GM18502 (cell line): ENCODE results near the gene MFNG.
"Not testable (repeated sequence)": the region's sequence is repeated elsewhere in the genome, so short reads cannot be mapped to it uniquely, and the experiment has no call there.

Source experiments
- ATAC-seq: cut with Tn5 transposase; IDR thresholded peaks from one replicate; pipeline ENCODE4 v1.9.1; 2021; ENCODE audit warnings: mild to moderate bottlenecking; ENCODE audit not compliant: unreplicated experiment, poor library complexity

The MFNG gene

DNA sequence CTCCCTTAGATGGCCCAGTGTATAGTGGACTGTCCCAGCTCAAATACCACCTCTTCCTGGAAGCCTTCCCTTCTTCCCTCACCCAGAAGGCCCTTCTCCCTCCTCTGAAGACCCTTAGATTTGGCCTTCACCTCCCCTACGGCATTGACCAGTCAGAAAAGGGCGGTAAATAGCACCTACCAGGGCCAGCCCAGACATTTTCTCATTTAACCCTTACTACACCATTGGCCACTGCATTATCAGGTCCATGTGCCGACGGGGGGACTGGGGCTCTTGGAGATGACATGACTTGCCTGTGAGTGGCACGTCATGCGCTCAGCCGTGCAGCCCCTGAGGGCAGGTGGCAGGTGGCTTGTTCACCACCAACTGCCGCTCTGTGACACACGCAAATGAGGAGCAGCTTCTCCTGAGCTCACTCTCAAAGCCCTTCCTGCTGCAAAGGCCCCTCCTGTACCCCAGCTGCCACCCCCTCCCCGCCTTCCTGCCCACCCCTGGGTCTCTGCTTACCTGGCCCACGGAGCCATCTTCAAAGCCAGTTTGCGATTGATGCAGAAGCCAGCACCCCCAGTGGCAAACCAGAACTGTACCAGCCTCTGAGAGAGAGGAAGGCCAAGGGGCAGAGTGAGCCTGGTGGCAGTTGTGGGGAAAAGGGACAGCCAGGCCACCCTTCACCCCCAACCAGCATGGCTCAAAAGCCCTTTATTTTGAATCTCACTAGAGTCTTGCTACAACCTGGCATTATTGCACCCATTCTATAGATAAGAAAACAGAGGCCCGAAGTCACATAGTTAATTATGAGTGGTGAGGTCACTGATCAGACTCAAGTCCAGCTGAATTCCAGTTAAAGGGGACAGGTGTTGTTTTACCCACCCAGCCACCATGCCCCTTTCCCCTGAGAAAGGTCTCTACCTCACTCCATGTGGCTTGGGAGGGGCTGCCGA is 9.5 kb downstream of the MFNG start:
- ATAC-seq = no peak

DNA sequence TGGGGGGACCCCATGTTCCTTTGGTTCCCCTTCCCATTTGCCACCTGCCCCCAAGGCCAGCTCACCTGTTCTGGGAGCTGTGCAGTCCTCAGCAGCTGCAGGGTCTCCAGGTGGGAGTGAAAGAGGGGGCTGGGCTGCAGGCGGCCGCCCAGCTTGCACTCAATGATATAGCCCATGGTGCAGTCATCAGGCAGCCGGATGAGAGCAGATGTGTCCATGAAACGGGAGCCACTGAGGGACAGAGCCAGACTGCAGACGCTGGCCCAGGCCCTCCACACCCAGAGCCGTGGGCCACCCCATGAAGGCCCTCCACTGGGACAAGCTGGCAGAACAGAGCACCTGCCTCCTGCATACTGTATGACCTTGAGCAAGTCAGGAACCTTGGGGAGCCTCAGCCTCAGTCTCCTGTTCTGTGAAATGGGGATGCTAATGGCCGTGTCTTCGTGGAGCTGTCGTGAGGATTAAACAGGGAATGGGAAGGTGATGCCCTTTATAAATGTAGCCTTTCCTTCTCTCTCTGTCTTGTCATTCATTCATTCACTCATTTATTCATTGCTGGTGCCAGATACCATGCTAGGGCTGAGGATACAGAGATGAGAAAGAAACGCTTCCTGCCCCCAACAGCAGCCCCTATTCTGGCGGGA is 11.6 kb downstream of the MFNG start:
- no peak for ATAC-seq

DNA sequence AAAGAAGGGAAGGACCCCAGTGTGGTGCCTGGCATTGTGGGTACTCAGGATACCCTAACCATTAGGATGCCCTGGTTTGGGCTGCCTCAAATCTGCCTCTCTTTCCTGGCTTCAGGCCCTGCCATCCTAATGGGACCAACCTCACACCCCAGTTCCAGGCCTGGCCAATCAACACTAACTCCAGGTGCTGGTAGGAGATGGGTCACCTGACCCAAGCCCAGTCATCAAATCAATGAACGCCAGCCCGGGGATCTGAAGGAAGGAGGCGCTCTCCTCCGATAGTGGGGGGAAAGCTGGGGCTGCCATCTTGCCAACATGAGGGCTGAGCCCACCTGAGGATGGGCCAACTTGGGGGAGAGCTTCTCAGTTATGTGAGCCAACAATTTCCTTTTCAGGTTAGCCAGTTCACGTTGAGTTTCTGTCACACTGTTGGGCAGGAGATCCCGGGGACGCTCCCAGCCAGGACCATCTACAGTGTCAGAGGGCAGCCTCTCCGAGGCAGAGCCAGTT is 12.7 kb downstream of the MFNG start:
- ATAC-seq = no peak

DNA sequence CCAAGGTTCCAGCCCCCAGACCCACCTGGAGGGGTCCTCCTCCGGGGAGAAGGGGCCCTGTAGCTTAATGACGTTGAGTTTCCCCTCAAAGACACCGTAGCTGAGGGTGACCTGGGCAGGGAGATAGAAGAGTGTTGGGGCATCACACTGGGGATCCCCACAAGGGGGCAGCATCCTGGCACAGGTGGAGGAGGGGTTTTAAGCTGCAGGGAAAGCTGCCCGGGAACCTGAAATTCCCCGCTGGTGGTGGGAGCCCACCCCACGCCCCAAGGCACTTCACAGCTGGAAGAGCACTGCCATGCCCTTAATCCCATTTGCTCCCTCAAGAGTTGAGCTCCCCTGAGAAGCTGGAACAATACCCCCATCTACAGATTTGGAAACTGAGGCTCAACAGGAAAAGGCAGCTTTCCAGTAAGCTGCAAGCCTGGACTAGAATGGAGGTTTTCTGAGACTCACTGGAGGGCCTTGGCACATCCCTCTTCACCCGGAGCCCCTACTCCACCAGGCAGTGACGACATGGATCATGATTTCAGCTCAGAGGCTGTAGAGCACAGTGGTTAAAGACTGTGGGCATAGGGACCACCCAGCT is 13.7 kb downstream of the MFNG start:
- ATAC-seq = no peak

DNA sequence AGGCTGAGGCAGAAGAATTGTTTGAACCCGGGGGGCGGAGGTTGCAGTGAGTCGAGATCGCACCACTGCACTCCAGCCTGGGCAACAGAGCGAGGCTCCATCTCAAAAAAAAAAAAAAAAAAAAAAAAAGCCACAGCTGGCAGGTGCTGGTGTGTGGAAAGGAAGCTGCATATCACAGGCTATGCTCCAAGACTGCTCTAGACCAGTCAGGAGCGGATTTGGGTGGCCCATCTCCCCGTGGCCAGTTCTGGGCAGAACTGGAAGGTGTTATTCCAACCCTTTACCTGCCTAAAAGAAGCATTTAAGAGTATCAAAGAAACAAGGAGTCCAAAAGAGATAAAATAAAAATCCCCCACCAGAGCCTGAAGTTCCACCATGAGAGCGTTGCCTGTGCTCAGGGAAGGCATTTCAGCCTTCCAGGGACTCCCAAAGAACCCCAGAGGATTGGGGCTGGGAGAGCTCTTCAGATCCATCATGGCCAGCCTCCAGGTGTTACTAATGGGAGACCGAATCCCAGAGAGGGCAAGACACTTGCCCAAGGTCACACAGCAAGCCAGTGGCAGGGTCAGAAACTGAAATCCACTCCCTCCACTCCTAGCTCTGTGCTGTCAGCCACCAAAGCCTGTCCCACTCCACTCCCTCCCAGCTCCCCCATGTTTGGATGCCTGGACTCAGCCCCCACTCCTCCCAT is 14.3 kb downstream of the MFNG start:
- ATAC-seq = no peak

DNA sequence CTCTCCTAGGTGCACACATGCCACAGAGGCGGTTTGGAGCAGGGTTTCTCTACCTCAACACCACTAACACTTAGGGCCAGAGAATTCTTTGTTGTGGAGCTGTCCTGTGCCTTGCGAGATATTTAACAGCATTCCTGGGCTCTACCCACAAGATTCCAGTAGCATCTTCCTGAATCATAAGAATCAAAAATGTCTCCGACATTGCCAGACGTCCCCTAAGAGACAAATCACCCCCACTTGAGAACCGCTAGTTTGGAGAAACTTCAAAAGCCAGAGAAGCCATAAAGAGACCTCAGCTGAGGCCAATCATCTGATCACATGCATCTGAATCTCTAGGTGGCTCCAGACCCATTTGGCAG is 16.1 kb downstream of the MFNG start:
- ATAC-seq = no peak

DNA sequence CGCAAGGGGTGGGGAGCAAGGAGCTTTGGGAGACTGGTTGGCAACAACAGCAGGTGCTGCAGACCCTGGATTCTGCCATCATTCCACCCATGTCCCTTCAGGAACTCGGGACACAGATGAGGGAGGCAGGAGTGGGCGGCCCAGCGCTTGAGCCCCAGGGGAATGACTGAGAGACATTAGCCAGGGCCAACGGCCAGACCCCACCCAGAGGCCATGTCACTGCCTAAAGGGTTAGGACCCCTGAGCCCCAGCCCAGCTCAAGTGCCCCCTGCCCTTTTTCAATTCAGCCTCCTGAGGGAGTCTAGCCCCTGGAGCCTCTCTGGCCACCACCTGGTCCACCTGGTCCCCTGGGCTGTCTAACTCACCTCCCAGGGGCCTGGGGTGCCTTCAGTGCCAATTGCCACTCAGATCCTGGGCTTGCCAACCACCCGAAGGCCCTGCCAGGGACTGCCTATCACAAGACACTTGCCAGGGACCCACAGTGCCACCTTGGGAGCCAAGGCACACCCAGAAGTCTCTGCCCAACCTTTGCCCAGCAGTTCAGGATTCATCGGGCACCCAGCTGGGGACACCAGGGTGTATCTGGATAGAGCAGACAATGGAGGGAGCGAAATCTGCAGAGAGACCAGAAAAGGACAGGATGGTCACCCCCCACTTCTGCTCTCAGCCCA is 16.6 kb downstream of the MFNG start:
- ATAC-seq = no peak

DNA sequence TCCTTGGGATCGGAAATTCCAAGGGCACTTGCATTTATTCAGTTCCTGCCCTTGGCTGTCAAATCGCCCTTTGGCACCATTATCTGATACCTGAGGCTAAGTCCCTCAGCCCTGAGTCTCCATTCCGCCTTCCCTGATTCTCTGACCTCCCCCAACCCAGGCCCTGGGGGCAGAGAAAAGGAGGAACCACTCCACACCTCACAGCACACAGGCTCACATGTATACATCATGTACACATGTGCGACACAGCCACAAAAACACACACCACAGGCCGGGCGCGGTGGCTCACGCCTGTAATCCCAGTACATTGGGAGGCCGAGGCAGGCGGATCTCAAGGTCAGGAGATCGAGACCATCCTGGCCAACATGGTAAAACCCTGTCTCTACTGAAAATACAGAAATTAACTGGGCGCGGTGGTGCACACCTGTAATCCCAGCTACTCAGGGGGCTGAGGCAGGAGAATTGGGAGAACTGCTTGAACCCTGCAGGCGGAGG is 17.9 kb downstream of the MFNG start:
- not testable (repeated sequence) for ATAC-seq

DNA sequence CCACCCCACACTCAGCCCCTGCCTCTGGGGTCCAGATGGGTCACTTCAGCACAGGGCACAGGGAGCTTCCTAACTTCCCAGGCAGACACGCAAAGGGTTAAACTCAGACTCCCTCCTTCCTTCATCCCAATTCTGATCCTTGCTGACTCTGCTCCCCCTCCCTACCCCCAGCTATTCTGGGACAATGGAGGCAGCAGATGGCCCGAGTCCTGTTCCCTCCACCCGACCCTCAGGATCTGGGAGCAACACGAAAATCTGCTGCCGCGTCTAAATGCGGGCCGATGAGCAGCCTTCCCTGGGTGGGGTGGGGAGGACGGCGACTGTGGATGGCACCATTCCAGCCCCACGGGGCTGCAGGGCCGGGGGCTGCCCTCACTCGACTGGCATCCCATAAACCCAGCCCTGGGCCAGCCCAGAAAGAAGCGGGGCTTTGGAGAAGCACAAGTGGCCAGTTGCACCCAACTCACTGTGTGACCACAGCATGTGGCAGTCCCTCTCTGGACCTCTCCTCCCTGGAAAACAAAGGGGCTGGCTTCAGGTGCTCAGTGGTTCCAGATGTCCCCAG is 18.7 kb downstream of the MFNG start:
- ATAC-seq = no peak

DNA sequence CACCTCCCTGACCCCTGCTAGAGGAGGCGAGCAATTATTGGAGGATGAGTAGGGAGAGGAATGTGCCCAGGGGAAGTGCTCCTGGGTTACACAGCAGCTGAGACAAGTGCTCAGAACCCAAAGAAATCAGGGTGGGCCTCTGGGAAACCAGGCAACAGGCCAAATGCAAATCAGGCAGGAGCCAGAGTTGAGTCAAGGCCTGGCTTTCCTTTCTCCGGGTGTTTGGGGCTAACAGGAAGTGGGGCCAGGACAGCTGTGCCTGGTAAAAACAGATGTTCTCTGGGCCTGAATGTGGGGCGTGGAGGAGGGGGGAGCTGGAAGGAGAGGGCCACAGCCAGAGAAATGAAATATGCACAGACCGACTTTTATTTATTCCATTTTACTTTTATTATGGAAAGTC is 22.0 kb downstream of the MFNG start:
- no peak for ATAC-seq

DNA sequence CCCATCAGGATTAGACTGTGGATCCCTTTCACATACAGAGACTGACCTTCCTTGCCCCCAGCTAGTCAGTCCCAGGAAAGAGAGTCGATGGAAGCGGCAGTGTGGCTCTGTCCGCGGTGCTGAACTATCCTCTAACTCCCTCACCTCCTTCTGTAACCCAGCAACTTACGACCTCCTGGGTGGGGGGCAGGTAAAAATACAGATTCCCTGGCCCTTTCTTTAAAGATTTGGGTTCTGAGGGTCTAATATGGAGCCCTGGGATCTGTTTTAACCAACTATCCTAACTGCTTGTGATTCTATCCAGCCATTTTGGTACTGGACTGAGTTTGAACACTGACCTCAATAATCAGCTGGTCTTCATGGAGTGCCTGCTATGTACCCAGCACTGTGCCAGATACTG is 23.2 kb downstream of the MFNG start:
- no peak for ATAC-seq

DNA sequence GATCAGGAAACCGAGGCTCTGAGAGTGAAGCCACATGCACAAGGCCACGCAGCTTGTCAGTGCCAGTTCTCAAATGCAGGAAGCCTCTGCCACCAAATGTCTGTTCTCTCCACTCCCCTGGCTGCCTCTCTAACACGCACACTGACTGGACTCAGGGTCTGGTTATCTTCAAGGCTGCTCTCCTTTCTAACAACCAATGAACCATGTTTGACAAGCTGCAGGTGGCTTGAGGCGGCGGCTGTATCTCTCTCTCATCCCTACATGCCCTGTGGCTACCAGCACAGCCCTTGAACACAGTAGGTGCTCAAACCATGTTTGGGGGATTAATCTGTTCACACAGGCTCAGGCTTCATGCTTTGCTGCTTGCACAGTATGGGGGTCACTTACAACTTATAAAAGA is 23.7 kb downstream of the MFNG start:
- ATAC-seq = no peak

DNA sequence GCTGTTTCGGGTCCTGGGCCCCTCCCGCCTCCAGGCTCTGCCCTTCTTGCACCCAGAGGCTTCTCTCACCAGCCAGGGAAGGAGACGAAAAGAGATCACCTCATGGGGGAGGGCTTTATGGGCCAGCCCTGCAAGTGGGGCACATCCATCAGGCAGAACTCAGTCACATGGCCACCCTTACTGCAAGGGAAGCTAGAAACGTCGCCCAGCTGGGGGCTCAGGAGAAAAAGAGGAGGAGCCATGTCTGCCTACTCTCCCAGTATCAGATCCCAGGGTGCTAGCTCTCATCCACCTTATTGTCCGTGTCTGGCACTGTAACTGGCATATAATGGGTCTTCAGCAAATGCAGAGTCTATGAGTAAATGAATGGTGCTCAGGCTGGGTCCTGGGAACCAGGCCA is 24.2 kb downstream of the MFNG start:
- no peak for ATAC-seq

DNA sequence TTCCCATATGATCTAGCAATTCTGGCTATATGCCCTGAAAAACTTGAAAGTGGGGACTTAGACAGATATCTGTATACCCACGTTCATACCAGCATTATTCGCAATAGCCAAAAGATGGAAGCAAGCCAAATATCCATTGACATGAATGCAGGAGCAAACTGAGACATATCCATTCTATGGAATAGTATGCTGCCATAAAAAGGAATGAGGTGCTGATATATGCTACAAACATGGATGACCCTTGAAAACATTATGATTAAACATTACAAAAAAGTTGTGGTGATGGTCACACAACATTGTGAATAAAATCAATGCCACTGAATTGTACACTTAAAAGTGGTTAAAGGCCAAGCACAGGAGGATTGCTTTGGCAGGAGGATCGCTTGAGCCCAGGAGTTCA is 25.5 kb downstream of the MFNG start:
- ATAC-seq = no peak

DNA sequence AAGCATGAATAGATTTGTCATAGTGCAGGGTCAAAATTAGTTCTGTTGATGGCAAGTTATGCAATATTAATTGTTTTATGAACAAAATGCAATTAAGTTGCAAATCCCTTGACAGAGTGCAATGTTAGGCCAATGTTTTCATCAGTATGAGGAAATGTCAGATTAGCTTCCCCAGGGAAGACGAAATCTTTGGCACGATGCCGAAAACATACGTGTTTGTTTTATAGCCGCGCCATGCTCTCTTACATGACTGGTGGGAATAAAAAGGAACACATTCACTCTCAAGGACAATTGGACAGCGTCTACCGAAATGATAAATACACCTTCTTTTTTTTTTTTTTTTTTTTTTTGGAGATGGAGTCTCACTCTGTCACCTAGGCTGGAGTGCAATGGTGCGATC is 27.0 kb downstream of the MFNG start:
- ATAC-seq = no peak

DNA sequence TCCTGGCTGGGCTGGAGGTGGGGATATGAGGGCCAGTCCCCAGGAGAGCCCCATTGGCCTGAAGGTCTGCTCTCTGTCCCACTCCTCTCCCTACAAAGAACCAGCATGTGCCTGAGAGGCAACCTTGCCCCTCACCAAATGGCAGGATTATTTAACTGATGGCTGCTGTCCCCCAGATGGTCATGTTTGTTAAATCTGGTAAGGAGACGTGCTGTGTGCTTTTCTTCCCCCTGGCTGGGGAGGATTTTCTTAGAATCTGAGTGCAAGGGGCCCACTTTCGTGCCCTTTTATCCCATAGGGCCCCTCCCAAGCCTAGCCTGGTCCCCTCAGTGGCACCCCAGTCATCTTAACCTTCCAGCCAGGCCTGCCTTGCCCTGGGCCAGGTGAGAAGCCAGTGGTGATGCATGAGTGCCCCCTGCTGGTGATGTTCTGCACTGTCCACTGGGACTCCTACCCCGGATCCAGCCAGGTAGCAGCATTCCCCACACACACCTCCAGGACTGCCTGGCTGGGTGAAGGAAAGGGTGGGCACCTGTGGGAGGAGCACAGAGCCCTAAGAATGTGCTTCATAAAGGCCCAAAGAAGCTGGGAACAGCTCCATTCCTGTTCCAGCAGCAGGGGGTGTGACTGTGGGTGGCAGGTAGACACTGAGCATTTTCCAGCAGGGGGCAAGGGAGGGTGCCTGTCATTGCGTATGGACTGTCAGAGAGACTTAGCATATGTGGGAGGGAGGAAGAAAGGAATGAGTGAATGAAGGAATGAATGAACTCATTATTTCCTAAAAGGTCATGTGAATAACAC is 28.9 kb downstream of the MFNG start:
- ATAC-seq = no peak

DNA sequence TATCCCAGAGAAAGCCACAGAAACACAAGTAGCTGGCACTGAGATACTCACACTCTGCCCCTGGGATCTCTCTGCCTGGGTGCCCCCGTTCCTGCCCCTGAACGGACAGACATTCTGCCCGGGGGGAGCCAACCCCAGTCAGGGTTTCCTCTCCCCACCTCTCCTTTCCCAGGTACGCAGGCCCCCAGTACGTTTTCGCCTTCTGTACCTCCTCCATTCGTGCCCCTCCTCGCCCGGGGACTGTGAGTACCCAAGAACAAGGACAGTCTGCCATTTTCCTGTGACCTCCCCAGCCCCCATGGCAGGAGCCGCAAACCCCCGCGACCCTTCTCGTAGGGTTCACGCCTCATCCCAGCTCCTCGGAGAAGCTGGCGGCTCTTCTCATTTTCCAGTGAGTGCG is 29.8 kb downstream of the MFNG start:
- ATAC-seq = no peak

DNA sequence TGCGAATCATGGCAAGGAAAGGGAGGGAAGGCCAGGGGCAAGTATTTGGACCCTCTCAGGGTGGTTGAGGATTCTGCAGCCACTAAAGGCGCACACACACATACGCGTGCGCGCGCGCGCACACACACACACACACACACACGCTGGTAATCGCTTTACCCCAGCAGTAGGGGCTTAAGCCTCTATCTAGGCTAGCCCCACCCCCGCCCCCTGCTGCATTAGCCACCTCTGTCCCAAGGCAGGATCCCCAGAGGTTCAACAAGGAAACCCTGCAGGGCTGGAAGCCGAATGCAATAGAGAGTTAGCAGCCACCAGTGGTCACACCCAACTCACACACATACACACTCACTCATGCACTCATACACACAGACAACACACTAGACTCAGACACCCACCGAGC is 30.3 kb downstream of the MFNG start:
- ATAC-seq = no peak
